GM18505 (cell line): ENCODE measurements around the gene UCK2.

ENCODE experiments used
- ATAC-seq: cut with Tn5 transposase; IDR thresholded peaks from one replicate; pipeline ENCODE4 v1.9.1; 2021; ENCODE audit not compliant: unreplicated experiment
- POLR2A ChIP-seq: IDR thresholded peaks from 4 replicates; pipeline ENCODE4 v1.6.1; 2011; ENCODE audit warnings: borderline replicate concordance; ENCODE audit not compliant: insufficient read depth, insufficient read length; ENCODE audit errors: extremely low read depth

Gene UCK2

GRCh38 chr1:165854101-165854845, 26.9 kb downstream of the UCK2 start:
- ATAC-seq: no peak
- TF ChIP-seq POLR2A: no peak

- TF ChIP-seq POLR2A: no peak
- no peak for ATAC-seq
These were observed 27.8 kb downstream of the UCK2 start for GRCh38 chr1:165855010-165855838.

- no peak for TF ChIP-seq POLR2A
- no peak for ATAC-seq
These were observed 28.6 kb downstream of the UCK2 start for GRCh38 chr1:165856021-165856420.

- no peak for TF ChIP-seq POLR2A
- no peak for ATAC-seq
These were observed 29.2 kb downstream of the UCK2 start for GRCh38 chr1:165856606-165857005.

GRCh38 chr1:165857046-165857801, 29.8 kb downstream of the UCK2 start:
- peak; percentile 66 for ATAC-seq
- no peak for TF ChIP-seq POLR2A

DNA sequence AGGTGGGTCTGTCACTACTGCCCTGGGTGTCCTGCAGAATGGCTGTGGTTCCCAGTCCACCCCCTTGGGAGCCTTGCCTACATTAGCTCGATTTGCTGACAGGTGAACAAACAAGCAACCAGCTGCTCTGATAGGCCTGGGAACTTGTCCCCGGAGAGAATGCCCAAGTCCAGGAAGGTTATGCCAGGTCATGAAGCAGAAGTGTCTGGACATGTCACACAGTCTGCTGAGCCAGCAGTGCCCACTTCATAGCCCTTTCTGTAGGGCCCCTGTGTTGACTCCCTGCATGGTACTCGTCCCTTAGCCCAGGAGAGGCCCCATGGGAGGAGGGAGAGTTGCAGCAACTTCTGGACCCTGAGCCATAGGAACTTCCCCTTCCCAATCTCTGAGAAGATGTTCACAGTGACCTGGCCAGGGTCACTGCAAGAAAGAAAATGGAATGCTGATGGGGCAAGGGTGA, 31.0 kb downstream of the UCK2 start:
- TF ChIP-seq POLR2A: no peak
- no peak for ATAC-seq

GRCh38 chr1:165858967-165859845, 31.8 kb downstream of the UCK2 start:
- no peak for ATAC-seq

GRCh38 chr1:165860065-165860464, 32.7 kb downstream of the UCK2 start:
- no peak for TF ChIP-seq POLR2A
- no peak for ATAC-seq

More at GRCh38 chr1:165858967-165859845, 31.8 kb downstream of the UCK2 start:
- no peak for TF ChIP-seq POLR2A

GRCh38 chr1:165861911-165862310, 34.5 kb downstream of the UCK2 start:
- TF ChIP-seq POLR2A: no peak
- ATAC-seq: no peak

- TF ChIP-seq POLR2A: no peak
- ATAC-seq: no peak
These were observed 35.0 kb downstream of the UCK2 start for GRCh38 chr1:165862448-165862847.

DNA sequence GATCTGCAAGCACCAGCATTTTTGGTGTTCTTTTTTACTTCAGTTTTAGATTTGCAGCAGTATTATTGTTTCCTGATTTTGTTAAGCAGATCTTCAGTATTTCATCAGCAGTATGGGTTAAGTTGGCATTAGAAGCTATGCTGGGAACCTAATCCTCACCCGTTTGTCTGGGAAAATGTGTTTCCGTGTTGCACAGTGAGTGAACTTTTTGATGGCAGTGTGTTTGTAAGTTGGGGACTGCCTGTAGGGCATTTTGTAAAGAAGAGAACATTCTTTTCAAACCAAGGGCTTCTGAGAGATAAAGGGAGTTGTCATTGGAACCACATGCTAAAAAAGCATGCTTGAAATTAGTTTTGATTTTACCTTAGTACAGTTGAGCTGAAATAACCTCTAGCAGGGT, 35.9 kb downstream of the UCK2 start:
- ATAC-seq: no peak
- no peak for TF ChIP-seq POLR2A

DNA sequence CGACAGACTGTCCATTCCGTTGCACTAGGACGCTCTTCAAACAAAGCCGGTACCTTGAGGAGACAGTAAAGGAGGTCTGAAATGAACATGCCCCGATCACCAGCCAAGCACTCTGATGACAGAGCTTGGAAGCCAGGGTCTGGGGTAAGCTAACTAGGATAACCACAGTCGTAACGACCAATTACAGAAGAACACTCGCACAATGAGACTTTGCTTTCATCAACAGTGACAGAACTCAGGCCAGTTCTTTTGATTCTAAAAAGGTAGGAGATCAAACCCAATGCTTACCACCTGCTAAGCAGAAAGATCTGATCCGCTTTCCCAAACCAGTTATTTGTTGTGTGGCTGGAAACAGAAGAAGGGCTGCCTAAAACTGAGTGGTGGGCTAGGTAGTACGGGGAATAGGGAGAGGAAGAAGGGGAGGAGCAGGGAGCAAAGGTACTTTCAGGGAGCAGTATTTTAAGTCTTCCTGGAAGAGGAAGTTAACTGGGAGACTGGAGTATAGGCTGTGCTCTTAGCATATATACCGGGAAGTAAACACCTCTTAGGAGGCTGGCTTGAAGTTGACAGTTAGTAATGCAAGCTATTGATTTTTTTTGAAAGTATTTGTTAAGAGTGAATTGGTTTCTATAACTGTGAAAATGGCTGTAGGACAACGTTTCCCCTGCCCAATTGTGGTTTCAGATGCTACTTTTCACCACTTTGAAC, 38.4 kb downstream of the UCK2 start:
- no peak for TF ChIP-seq POLR2A
- ATAC-seq: no peak
